CD4-positive, alpha-beta memory T cell (primary cell): ENCODE measurements around the gene PAX3. TPM values are rescaled to one million over a fixed set of nuclear protein-coding genes. Genes with fewer than 3 reads are reported as not detected.

ENCODE experiments used
- CTCF ChIA-PET: fragments of 350-600 bp; sonication (Branson Sonifier 250); formaldehyde crosslinking; loops from one replicate; lab custom pipeline; 2021; ENCODE audit warnings: inconsistent platforms; ENCODE audit not compliant: partially characterized antibody; lab: Charles Lee
- POLR2A ChIA-PET: fragments of 350-600 bp; sonication (Branson Sonifier 250); formaldehyde crosslinking; loops from one replicate; lab custom pipeline; 2021; ENCODE audit not compliant: partially characterized antibody; lab: Charles Lee
- DNase-seq, 5 donors: peaks; one replicate each; pipeline versions ENCODE4 v3.0.0 to v3.0.0-alpha.2; 2020 to 2022; ENCODE audit warnings: mixed read lengths in 1 of 5
- H3K27ac ChIP-seq: one replicate; pipeline ENCODE4 v1.7.0; 2013; ENCODE audit warnings: low read depth, low read length
- H3K27me3 ChIP-seq: 2 replicates; pipeline ENCODE4 v1.7.0; 2013; ENCODE audit warnings: mild to moderate bottlenecking, low read length, moderate library complexity; ENCODE audit not compliant: insufficient read depth
- H3K36me3 ChIP-seq: 2 replicates; pipeline ENCODE4 v1.7.0; 2013; ENCODE audit warnings: mild to moderate bottlenecking, low read length, moderate library complexity; ENCODE audit not compliant: insufficient read depth
- H3K4me1 ChIP-seq: 2 replicates; pipeline ENCODE4 v1.7.0; 2013; ENCODE audit warnings: mild to moderate bottlenecking, low read length, moderate library complexity; ENCODE audit not compliant: insufficient read depth
- H3K4me3 ChIP-seq, 2 donors: one replicate each; pipeline ENCODE4 v1.7.0; 2013; ENCODE audit warnings: low read length in 2 of 2, mild to moderate bottlenecking in 1 of 2
- H3K9me3 ChIP-seq, 2 donors: one replicate each; pipeline ENCODE4 v1.7.0; 2013; ENCODE audit warnings: low read length in 2 of 2, control low read depth in 1 of 2; ENCODE audit not compliant: control insufficient read depth in 1 of 2
- H3K27ac Mint-ChIP-seq, 7 donors: one replicate each; pipeline ENCODE4 v1.8.0; 2020 to 2021; ENCODE audit warnings: mixed read lengths in 7 of 7, mild to moderate bottlenecking in 6 of 7, inconsistent platforms in 3 of 7, moderate library complexity in 3 of 7
- H3K27me3 Mint-ChIP-seq, 2 donors: one replicate each; pipeline ENCODE4 v1.8.0; 2020 to 2021; ENCODE audit warnings: mixed read lengths in 2 of 2
- H3K36me3 Mint-ChIP-seq, 2 donors: one replicate each; pipeline ENCODE4 v1.8.0; 2020 to 2021; ENCODE audit warnings: mixed read lengths in 2 of 2, inconsistent platforms in 1 of 2, mild to moderate bottlenecking in 1 of 2
- H3K4me1 Mint-ChIP-seq, 4 donors: one replicate each; pipeline ENCODE4 v1.8.0; 2020 to 2021; ENCODE audit warnings: mixed read lengths in 4 of 4, mild to moderate bottlenecking in 1 of 4
- H3K4me3 Mint-ChIP-seq, 8 donors: one replicate each; pipeline ENCODE4 v1.8.0; 2020 to 2021; ENCODE audit warnings: mixed read lengths in 8 of 8, mild to moderate bottlenecking in 7 of 8, moderate library complexity in 6 of 8, inconsistent platforms in 3 of 8
- H3K9me3 Mint-ChIP-seq, 8 donors: one replicate each; pipeline ENCODE4 v1.8.0; 2020 to 2021; ENCODE audit warnings: mixed read lengths in 8 of 8, mild to moderate bottlenecking in 5 of 8, inconsistent platforms in 3 of 8, moderate library complexity in 1 of 8
- intact Hi-C: fragments of 100-400 bp; cut with micrococcal nuclease; formaldehyde crosslinking; loops from one replicate; pipeline ENCODE4 v1.15.1; 2023
- polyA plus RNA-seq, 2 donors: library from polyadenylated mRNA; unstranded; fragments of 300-500 nt; fragmentation: Illumina TruSeq; gene quantifications; one replicate each; pipeline ENCODE4 v1.2.3, GENCODE V29; 2021
- total RNA-seq, 2 experiments: library from RNA; stranded (reverse); gene quantifications; one replicate each; pipeline ENCODE4 v1.2.3, GENCODE V29; 2021

PAX3 gene
- total and polyA plus RNA-seq, 4 experiments from 2014 or later: not detected

GRCh38 chr2:222301053-222301795 lies 2.4 kb upstream of the PAX3 start:
- H3K36me3 Mint-ChIP-seq: peaks cover 3 to 4% of the 10 kb centered on the region in 2 donors
- intact Hi-C loops: no loop called here
- ChIA-PET POLR2A (no interaction called here), CTCF (interaction anchor here (0.5 kb wide), 1 partner anchor 304 kb away, joined by 3 read pairs; no protein-coding TSS in a partner anchor)
- H3K4me1 ChIP-seq: peaks cover 35% of the 10 kb centered on the region
- no peak for DNase-seq
- H3K4me3 Mint-ChIP-seq: peak overlapping the region in 4 of 8 donors; percentile 3 to 43 (median 38)
- H3K4me1 Mint-ChIP-seq: peaks cover 24 to 79% (median 49%) of the 10 kb centered on the region in 4 donors
- peaks cover 0 to 33% (median 17%) of the 10 kb centered on the region in 8 donors for H3K9me3 Mint-ChIP-seq
- no peaks in the 10 kb centered on the region for H3K9me3 ChIP-seq
- no peaks in the 10 kb centered on the region for H3K36me3 ChIP-seq
- H3K27me3 ChIP-seq: peaks cover 96% of the 10 kb centered on the region
- H3K27me3 Mint-ChIP-seq: peaks cover 81 to 82% of the 10 kb centered on the region in 2 donors
- H3K27ac ChIP-seq: no peak overlapping the region
- no peak overlapping the region for H3K4me3 ChIP-seq
- H3K27ac Mint-ChIP-seq: peak overlapping the region in 2 of 7 donors; percentile 25 to 73

GRCh38 chr2:222300726-222301052 lies 1.9 kb upstream of the PAX3 start:
- no peak for DNase-seq
- Mint-ChIP-seq H3K4me3 (peak overlapping the region in 3 of 8 donors; percentile 3 to 39 (median 10)), H3K27me3 (peaks cover 81 to 82% of the 10 kb centered on the region in 2 donors), H3K9me3 (peaks cover 0 to 33% (median 17%) of the 10 kb centered on the region in 8 donors), H3K4me1 (peaks cover 24 to 82% (median 50%) of the 10 kb centered on the region in 4 donors), H3K27ac (peak overlapping the region in 2 of 7 donors; percentile 25 to 53), H3K36me3 (peaks cover 3 to 4% of the 10 kb centered on the region in 2 donors)
- H3K36me3 ChIP-seq: no peaks in the 10 kb centered on the region
- no peaks in the 10 kb centered on the region for H3K9me3 ChIP-seq
- no peak overlapping the region for H3K4me3 ChIP-seq
- H3K27me3 ChIP-seq: peaks cover 96% of the 10 kb centered on the region
- ChIA-PET POLR2A (no interaction called here), CTCF (interaction anchor here (0.5 kb wide), 1 partner anchor 305 kb away, joined by 3 read pairs; no protein-coding TSS in a partner anchor)
- peaks cover 36% of the 10 kb centered on the region for H3K4me1 ChIP-seq
- intact Hi-C loops: no loop called here
- no peak overlapping the region for H3K27ac ChIP-seq

GRCh38 chr2:222299906-222300725 lies 1.3 kb upstream of the PAX3 start:
- no peaks in the 10 kb centered on the region for H3K9me3 ChIP-seq
- H3K27me3 ChIP-seq: peaks cover 94% of the 10 kb centered on the region
- ChIA-PET CTCF (no interaction called here), POLR2A (no interaction called here)
- peaks cover 36% of the 10 kb centered on the region for H3K4me1 ChIP-seq
- Mint-ChIP-seq H3K4me1 (peaks cover 24 to 82% (median 50%) of the 10 kb centered on the region in 4 donors), H3K27ac (peak overlapping the region in 2 of 7 donors; percentile 25 to 55), H3K4me3 (peak overlapping the region in 3 of 8 donors; percentile 3 to 43 (median 10)), H3K9me3 (peaks cover 0 to 33% (median 17%) of the 10 kb centered on the region in 8 donors), H3K36me3 (peaks cover 3 to 4% of the 10 kb centered on the region in 2 donors), H3K27me3 (peaks cover 82 to 83% of the 10 kb centered on the region in 2 donors)
- intact Hi-C loops: no loop called here
- no peak for DNase-seq
- no peaks in the 10 kb centered on the region for H3K36me3 ChIP-seq
- no peak overlapping the region for H3K27ac ChIP-seq
- H3K4me3 ChIP-seq: no peak overlapping the region

GRCh38 chr2:222298001-222298310 lies 842 bp downstream of the PAX3 start:
- peaks cover 81% of the 10 kb centered on the region for H3K27me3 ChIP-seq
- no peak overlapping the region for H3K4me3 ChIP-seq
- H3K36me3 Mint-ChIP-seq: peaks cover 2 to 3% of the 10 kb centered on the region in 2 donors
- no peaks in the 10 kb centered on the region for H3K36me3 ChIP-seq
- intact Hi-C loops: loop anchor here (1.0 kb wide), 1 partner anchor 13 kb away; no protein-coding TSS in a partner anchor
- H3K9me3 ChIP-seq: no peaks in the 10 kb centered on the region
- peaks cover 29% of the 10 kb centered on the region for H3K4me1 ChIP-seq
- ChIA-PET POLR2A (no interaction called here), CTCF (no interaction called here)
- H3K4me1 Mint-ChIP-seq: peaks cover 19 to 64% (median 39%) of the 10 kb centered on the region in 4 donors
- peak overlapping the region in 1 of 7 donors; percentile 64 for H3K27ac Mint-ChIP-seq
- H3K27me3 Mint-ChIP-seq: peaks cover 82 to 85% of the 10 kb centered on the region in 2 donors
- H3K27ac ChIP-seq: no peak overlapping the region
- H3K9me3 Mint-ChIP-seq: peaks cover 0 to 31% (median 14%) of the 10 kb centered on the region in 8 donors
- no peak for DNase-seq
- H3K4me3 Mint-ChIP-seq: peak overlapping the region in 4 of 8 donors; percentile 29 to 49 (median 40)

- POLR2A ChIA-PET: no interaction called here
- H3K9me3 ChIP-seq: no peaks in the 10 kb centered on the region
- Mint-ChIP-seq H3K27me3 (peaks cover 82 to 84% of the 10 kb centered on the region in 2 donors), H3K9me3 (peaks cover 0 to 28% (median 14%) of the 10 kb centered on the region in 8 donors), H3K36me3 (peaks cover 0 to 3% of the 10 kb centered on the region in 2 donors), H3K4me1 (peaks cover 19 to 61% (median 36%) of the 10 kb centered on the region in 4 donors), H3K4me3 (peak overlapping the region in 3 of 8 donors; percentile 43 to 81 (median 80)), H3K27ac (peak overlapping the region in 1 of 7 donors; percentile 64)
- DNase-seq: no peak
- no peak overlapping the region for H3K4me3 ChIP-seq
- intact Hi-C loops: no loop called here
- H3K36me3 ChIP-seq: no peaks in the 10 kb centered on the region
- CTCF ChIA-PET: no interaction called here
- H3K4me1 ChIP-seq: peaks cover 29% of the 10 kb centered on the region
- H3K27ac ChIP-seq: no peak overlapping the region
- peaks cover 77% of the 10 kb centered on the region for H3K27me3 ChIP-seq
Observed at GRCh38 chr2:222297600-222297935, 1.2 kb downstream of the PAX3 start.

GRCh38 chr2:222296911-222297599 lies 1.7 kb downstream of the PAX3 start:
- Histone ChIP-seq H3K27ac (no peak overlapping the region), H3K4me1 (peaks cover 29% of the 10 kb centered on the region), H3K9me3 (no peaks in the 10 kb centered on the region), H3K36me3 (no peaks in the 10 kb centered on the region), H3K27me3 (peaks cover 77% of the 10 kb centered on the region), H3K4me3 (no peak overlapping the region)
- peaks cover 80 to 84% of the 10 kb centered on the region in 2 donors for H3K27me3 Mint-ChIP-seq
- peaks cover 0 to 23% (median 12%) of the 10 kb centered on the region in 8 donors for H3K9me3 Mint-ChIP-seq
- peaks cover 17 to 56% (median 33%) of the 10 kb centered on the region in 4 donors for H3K4me1 Mint-ChIP-seq
- CTCF ChIA-PET: no interaction called here
- intact Hi-C loops: no loop called here
- H3K4me3 Mint-ChIP-seq: peak overlapping the region in 6 of 8 donors; percentile 30 to 83 (median 76)
- POLR2A ChIA-PET: no interaction called here
- peaks cover 0 to 3% of the 10 kb centered on the region in 2 donors for H3K36me3 Mint-ChIP-seq
- DNase-seq: no peak
- peak overlapping the region in 2 of 7 donors; percentile 48 to 64 for H3K27ac Mint-ChIP-seq
